ENCODE measurements around the gene LENEP. TPM values are rescaled to one million over a fixed set of nuclear protein-coding genes. Genes with fewer than 3 reads are reported as not detected.
A peak's percentile ranks its signal among the peaks of the same experiment; 100 is the strongest.

LENEP gene
- total RNA-seq (2021) (1.2 and 1.3 TPM in 2 replicates), Bru-seq, nascent RNA (percentile 49 among the genes with signal in this experiment), BruChase-seq, experiment 1, labeled RNA remaining after a 2-hour chase (percentile 20 among the genes with signal in this experiment), BruChase-seq, experiment 2, labeled RNA remaining after a 6-hour chase (not detected)
- long read RNA-seq, partial matches to known transcripts: 0 of 1 reads
- long read RNA-seq, other reads (novel, unspliced or antisense): 0 of 1 reads

DNA sequence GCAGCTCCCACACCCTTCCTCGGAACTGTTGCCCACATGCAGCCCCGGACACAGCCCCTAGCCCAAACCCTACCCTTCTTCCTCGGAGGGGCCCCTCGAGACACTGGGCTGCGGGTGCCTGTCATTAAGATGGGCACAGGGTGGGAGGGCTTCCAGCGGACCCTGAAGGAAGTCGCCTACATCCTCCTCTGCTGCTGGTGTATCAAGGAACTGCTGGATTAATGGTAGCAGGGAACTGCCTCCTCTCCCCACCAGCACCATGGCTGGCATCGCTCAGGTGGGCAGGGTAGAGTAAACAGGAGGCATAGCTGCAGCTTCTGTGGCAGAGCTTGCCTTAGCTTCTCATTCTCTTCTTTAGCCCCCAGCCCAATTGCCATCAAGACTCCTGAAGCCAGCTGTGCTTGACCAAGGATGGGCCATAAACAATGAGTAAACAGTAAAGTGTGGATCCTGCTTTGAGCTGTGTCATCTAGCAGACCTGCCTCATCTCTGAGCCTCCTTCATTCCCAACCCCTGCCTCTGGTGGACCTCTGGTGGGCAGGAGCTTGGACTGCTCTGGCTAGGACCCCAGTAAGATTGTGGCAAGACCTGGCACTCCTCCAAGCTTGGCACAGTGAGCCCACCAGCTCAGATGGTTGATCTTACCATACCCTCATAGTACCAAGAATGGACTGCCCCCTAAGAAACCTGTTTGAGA, at the start of gene LENEP:
LENEP (plus strand) TSS at position 15 of the 697 bp plus-strand sequence; CDS start at position 37, 22 bp downstream.
- Histone ChIP-seq H3K36me3 (ENCODE audit: low read depth) (peaks cover 3% of the 10 kb centered on the region; the same call in 1 of the 2 replicates), H3K79me2 (ENCODE audit: low read depth) (peaks cover 4% of the 10 kb centered on the region; the same call in 1 of the 2 replicates), H3K27me3 (ENCODE audit: insufficient read depth, low read depth) (no peaks in the 10 kb centered on the region), H3K9me3 (ENCODE audit: insufficient read depth, low read depth) (no peaks in the 10 kb centered on the region), H3K9me2 (ENCODE audit: insufficient read depth) (no peaks in the 10 kb centered on the region), H3F3A (ENCODE audit: insufficient read depth, low read depth) (peaks cover 53% of the 10 kb centered on the region), H3K27ac (peak within 1 kb of the TSS; percentile 20), H3K4me2 (no peak within 1 kb of the TSS), H3K4me1 (replicated peaks; ENCODE audit: insufficient read depth) (peaks cover 19% of the 10 kb centered on the region; the same call in 1 of the 2 replicates), H2AFZ (no peak within 1 kb of the TSS), H3K4me3 (no peak within 1 kb of the TSS), H4K20me1 (ENCODE audit: insufficient read depth) (no peaks in the 10 kb centered on the region)
- intact Hi-C loops (cut with micrococcal nuclease; ENCODE audit: unreplicated experiment): no loop called here
- BruUV-seq (replicated peaks): no TSS peak
- POLR2A ChIA-PET (ENCODE audit: unreplicated experiment): interaction anchor here (0.5 to 1.1 kb wide), 8 partner anchors 7 to 938 kb away, joined by 3 to 16 read pairs (median 4); partner anchors contain the start of genes FLAD1 and PBXIP1
- CTCF ChIA-PET: interaction anchor here (0.6 to 0.7 kb wide), 3 partner anchors 22 to 45 kb away, joined by 3 to 4 read pairs (median 3); no protein-coding TSS in a partner anchor
- no peak for DNase-seq
- TF ChIP-seq EZH2 (IDR thresholded peaks at IDR 0.05; ENCODE audit: low read depth): no peak
- TF ChIP-seq, protein P1, sequence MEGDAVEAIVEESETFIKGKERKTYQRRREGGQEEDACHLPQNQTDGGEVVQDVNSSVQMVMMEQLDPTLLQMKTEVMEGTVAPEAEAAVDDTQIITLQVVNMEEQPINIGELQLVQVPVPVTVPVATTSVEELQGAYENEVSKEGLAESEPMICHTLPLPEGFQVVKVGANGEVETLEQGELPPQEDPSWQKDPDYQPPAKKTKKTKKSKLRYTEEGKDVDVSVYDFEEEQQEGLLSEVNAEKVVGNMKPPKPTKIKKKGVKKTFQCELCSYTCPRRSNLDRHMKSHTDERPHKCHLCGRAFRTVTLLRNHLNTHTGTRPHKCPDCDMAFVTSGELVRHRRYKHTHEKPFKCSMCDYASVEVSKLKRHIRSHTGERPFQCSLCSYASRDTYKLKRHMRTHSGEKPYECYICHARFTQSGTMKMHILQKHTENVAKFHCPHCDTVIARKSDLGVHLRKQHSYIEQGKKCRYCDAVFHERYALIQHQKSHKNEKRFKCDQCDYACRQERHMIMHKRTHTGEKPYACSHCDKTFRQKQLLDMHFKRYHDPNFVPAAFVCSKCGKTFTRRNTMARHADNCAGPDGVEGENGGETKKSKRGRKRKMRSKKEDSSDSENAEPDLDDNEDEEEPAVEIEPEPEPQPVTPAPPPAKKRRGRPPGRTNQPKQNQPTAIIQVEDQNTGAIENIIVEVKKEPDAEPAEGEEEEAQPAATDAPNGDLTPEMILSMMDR (conservative IDR thresholded peaks at IDR 0.05): no peak

GRCh38 chr1:154943649-154944400, 49.6 kb upstream of the LENEP start:
- Histone ChIP-seq H3K4me3 (no peak overlapping the region), H3K36me3 (ENCODE audit: low read depth) (no peaks in the 10 kb centered on the region), H2AFZ (no peak overlapping the region), H4K20me1 (ENCODE audit: insufficient read depth) (no peaks in the 10 kb centered on the region), H3K4me2 (no peak overlapping the region), H3K27ac (no peak overlapping the region), H3K9me2 (ENCODE audit: insufficient read depth) (no peaks in the 10 kb centered on the region), H3K4me1 (replicated peaks; ENCODE audit: insufficient read depth) (peaks cover 26% of the 10 kb centered on the region), H3K79me2 (ENCODE audit: low read depth) (no peaks in the 10 kb centered on the region), H3K9me3 (ENCODE audit: insufficient read depth, low read depth) (no peaks in the 10 kb centered on the region), H3K27me3 (ENCODE audit: insufficient read depth, low read depth) (no peaks in the 10 kb centered on the region), H3F3A (ENCODE audit: insufficient read depth, low read depth) (peaks cover 2% of the 10 kb centered on the region; the same call in 1 of the 2 replicates)
- intact Hi-C loops (cut with micrococcal nuclease; ENCODE audit: unreplicated experiment): no loop called here
- ChIA-PET CTCF (interaction anchor here (0.6 to 1.5 kb wide), 7 partner anchors 11 to 384 kb away, joined by 3 to 10 read pairs (median 3); no protein-coding TSS in a partner anchor), POLR2A (ENCODE audit: unreplicated experiment) (interaction anchor here (0.6 kb wide), 1 partner anchor 26 kb away, joined by 8 read pairs; no protein-coding TSS in a partner anchor)
- no TSS peak for BruUV-seq (replicated peaks)
- peak in 1 of 2 experiments; percentile 35 for DNase-seq
- TF ChIP-seq EZH2 (IDR thresholded peaks at IDR 0.05; ENCODE audit: low read depth): no peak
- TF ChIP-seq, protein P1 (conservative IDR thresholded peaks at IDR 0.05): peak; percentile 84
